Umbilical cord (tissue), 2 donors: ENCODE results near the gene UBE2D2. TPM values are rescaled to one million over a fixed set of nuclear protein-coding genes. Genes with fewer than 3 reads are reported as not detected.
A peak's percentile ranks its signal among the peaks of the same experiment; 100 is the strongest.

ENCODE experiments used
- DNase-seq: peaks from one replicate; pipeline ENCODE4 v3.0.0-alpha.2; 2015; ENCODE audit warnings: low spot score
- total RNA-seq: library from RNA; depleted of rRNA; stranded (reverse); fragments of >200 nt; gene quantifications from one replicate; pipeline ENCODE4 v1.2.3, GENCODE V29; 2014; ENCODE audit warnings: low replicate concordance; ENCODE audit not compliant: insufficient read depth

The UBE2D2 gene
- total RNA-seq, 1 donor from 2014 or later = 109 TPM

- DNase-seq = peak; percentile 88
Observed at GRCh38 chr5:139635606-139636206, 74.6 kb downstream of the UBE2D2 start.

- no peak for DNase-seq
Observed at GRCh38 chr5:139636207-139636792, 75.2 kb downstream of the UBE2D2 start.

GRCh38 chr5:139636975-139637408 lies 75.9 kb downstream of the UBE2D2 start:
- DNase-seq = no peak

- peak; percentile 86 for DNase-seq
Observed at GRCh38 chr5:139637438-139638089, 76.4 kb downstream of the UBE2D2 start.

GRCh38 chr5:139638090-139638735 lies 77.1 kb downstream of the UBE2D2 start:
- DNase-seq = peak; percentile 87

- no peak for DNase-seq
Observed at GRCh38 chr5:139638736-139639618, 77.8 kb downstream of the UBE2D2 start.

GRCh38 chr5:139639619-139640380 lies 78.7 kb downstream of the UBE2D2 start:
- DNase-seq = no peak

- no peak for DNase-seq
Observed at GRCh38 chr5:139640421-139641115, 79.4 kb downstream of the UBE2D2 start.

- DNase-seq = no peak
Observed at GRCh38 chr5:139641116-139642080, 80.3 kb downstream of the UBE2D2 start.

GRCh38 chr5:139642213-139642612 lies 81.1 kb downstream of the UBE2D2 start:
- DNase-seq = no peak

- DNase-seq = peak; percentile 60
Observed at GRCh38 chr5:139642891-139643871, 82.0 kb downstream of the UBE2D2 start.

GRCh38 chr5:139644001-139644456 lies 82.9 kb downstream of the UBE2D2 start:
- DNase-seq = no peak

GRCh38 chr5:139644646-139645429 lies 83.7 kb downstream of the UBE2D2 start:
- DNase-seq = no peak

- no peak for DNase-seq
Observed at GRCh38 chr5:139645430-139645871, 84.3 kb downstream of the UBE2D2 start.

GRCh38 chr5:139646111-139646510 lies 85.0 kb downstream of the UBE2D2 start:
- no peak for DNase-seq

GRCh38 chr5:139646912-139647505 lies 85.9 kb downstream of the UBE2D2 start:
- no peak for DNase-seq
